GM12873 (cell line): Measurements from ENCODE around the gene CSTPP1.

Source experiments
- TF ChIP-seq, protein P1 (sequence below): IDR thresholded peaks from 2 replicates; pipeline ENCODE4 v1.5.1; 2012; ENCODE audit warnings: low read depth, mild to moderate bottlenecking, moderate library complexity, low read length, control low read depth; ENCODE audit not compliant: insufficient read depth; ENCODE audit errors: missing control alignments

Gene CSTPP1

DNA sequence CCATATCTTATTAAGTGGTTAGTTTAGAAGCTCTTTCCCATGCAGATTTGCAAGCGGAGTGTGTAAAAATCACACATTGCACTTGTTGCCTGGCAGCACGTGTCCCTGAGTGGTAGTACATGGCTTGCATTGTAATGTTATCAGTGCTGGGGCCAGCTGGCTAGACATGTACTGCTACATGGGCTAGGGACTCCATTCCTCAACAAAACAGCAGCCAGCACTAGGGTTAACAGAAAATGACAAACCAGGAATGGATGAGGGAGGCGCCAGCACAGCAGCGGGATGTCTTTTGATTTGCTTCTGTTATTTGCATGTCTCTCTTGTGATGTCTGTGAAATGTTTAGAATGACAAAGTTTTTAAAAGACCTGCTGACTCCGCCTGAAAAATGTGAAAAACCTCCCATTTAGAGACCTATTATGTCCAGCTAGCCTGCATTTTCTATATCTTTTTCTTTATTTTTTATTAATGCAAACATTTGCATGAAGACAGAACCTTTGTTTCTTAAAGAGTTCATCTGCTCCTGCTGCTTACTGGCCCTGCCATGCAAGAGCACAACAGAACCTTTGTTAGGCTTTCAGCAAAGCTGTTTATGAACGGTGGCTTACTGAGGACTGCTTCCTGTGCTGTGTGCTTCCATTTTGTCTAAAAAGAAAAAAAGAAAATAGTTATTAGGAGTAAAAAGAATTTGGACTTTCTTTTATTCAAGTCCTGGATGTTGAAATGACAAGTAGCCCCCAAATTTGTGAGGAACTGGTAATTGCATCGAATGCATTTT, 40.7 kb downstream of the CSTPP1 start:
- TF ChIP-seq, protein P1, sequence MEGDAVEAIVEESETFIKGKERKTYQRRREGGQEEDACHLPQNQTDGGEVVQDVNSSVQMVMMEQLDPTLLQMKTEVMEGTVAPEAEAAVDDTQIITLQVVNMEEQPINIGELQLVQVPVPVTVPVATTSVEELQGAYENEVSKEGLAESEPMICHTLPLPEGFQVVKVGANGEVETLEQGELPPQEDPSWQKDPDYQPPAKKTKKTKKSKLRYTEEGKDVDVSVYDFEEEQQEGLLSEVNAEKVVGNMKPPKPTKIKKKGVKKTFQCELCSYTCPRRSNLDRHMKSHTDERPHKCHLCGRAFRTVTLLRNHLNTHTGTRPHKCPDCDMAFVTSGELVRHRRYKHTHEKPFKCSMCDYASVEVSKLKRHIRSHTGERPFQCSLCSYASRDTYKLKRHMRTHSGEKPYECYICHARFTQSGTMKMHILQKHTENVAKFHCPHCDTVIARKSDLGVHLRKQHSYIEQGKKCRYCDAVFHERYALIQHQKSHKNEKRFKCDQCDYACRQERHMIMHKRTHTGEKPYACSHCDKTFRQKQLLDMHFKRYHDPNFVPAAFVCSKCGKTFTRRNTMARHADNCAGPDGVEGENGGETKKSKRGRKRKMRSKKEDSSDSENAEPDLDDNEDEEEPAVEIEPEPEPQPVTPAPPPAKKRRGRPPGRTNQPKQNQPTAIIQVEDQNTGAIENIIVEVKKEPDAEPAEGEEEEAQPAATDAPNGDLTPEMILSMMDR: no peak

DNA sequence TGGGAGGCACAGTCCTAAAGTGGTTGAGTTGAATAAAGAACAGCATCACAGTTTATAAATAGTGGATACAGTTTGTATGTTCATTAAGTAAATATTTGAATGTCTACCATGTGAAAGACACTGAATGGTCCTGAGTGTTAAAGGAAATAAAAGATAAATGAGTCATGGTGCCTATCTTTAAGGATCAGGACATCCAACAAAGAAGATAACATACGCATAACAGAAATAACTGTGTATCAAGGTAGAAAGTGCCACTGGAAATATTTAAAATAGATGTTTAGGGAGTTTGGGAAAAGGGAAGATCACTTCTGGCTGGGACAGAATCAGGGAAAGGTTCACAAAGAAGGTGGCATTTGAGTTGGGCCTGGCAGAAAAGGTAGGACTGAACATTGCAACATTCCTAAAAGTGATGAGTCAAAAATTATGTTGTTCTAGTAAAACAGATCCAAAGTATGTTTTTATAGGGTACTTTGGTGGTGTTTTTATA, 41.5 kb downstream of the CSTPP1 start:
- TF ChIP-seq, protein P1: no peak

DNA sequence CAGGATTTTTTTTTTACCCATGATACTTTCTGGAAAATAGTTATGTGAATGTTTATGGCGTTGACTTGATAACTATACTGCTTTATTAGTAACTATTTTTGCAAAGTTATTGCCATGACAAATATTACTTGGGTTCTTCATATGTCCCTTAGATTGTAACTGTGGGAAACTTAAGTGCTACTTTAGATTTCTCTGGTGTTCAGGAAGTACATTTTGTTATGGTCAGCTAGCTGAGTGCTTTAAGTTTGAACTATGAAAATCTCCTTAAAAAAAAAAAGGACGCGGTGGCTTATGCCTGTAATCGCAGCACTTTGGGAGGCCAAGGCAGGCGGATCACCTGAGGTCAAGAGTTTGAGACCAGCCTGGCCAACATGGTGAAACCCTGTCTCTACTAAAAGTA, 42.8 kb downstream of the CSTPP1 start:
- TF ChIP-seq, protein P1: no peak

DNA sequence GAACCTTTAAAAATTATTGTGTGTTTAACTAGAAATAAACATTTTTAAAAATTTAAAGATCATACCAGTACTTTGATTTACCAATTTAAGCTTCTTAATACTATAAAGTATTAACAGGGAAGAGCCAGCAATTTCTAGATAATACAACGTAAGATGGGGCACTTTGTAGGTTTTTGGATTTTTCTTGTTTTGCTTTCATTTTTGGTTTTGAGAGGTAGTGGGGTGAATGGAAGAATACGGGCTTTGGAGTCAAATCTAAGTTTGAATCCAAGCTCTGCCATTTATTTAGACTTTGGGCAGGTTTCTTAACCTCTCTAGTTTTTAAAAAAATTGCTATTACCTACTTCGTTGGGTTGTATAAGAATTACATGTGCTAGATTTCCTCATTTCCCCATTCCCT, 44.9 kb downstream of the CSTPP1 start:
- TF ChIP-seq, protein P1: no peak

DNA sequence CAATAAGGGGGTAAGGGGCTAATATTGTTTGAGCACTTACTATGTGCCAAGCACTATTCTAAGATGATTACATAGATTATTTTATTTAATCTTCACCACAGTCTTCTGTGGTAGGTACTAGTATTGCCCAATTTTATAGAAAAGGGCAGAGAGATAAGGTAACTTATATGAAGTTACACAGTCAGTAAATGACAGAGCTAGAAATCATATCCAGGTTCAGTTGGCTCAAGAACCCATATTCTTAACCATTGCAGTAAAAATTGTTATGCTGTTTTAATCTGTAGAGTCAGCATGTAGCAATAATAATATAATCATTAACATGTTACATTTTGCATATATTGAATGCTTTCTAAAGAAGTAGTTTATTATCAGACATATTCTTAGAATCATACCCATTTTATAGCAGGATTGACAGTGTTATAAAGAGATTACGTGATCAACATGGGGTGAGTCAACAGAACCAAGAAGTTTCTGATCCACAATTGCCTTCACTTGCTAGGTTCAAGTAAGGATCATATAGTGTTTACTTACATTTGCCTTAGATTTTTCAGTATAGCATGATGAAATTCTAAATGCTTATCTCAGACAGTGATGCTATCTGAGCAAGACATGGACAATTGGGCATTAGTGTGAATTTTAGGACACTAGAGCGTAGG, 46.4 kb downstream of the CSTPP1 start:
- TF ChIP-seq, protein P1: no peak

DNA sequence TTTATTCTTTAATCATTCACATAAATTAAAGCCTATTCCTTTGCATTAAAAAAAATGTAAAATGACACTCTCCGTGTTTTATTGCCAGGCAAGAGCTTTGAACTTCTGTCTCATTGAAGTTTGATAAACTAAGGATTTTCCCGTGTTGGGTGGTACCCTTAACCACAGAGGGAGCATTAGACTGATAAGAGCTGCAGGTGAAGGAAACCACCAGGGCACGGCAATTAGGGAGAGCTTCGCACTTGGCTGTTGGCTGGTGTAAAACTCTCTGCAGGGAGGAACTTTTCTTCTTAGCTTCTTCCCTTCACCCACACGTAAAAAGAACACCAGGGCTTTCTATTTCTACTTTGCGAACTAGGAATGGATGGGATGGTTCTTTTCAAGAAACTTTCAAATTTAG, 47.0 kb downstream of the CSTPP1 start:
- TF ChIP-seq, protein P1: no peak

DNA sequence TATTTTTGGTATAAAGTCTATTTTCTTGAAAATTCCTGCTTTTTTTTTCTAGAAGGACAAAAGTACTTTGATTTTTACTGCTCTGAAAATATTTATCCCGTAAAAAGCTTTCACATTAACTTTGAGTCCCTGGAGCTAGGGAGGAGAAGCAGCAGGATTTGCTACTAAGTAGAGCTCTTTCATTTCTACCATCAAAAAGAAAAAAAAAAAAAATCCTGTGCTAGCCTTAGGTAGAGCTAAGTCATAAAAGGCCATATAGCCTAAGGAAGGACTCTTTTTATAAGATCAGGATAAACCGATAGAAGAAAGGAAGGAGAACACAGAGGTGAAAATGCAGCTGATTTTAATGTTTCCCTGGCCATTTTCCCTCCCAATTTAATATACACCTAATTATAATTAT, 48.0 kb downstream of the CSTPP1 start:
- TF ChIP-seq, protein P1: no peak
